OCI-LY1 (cell line): ENCODE measurements around the gene FIZ1.

Experiments used
- CTCF ChIP-seq: fragments of 200-600 bp; sonication (generic), shearing (Covaris generic); IDR thresholded peaks from 2 replicates; pipeline ENCODE4 v1.5.1; 2017; ENCODE audit warnings: mild to moderate bottlenecking, antibody characterized with exemption, low read length, moderate library complexity, mixed read lengths
- EZH2 ChIP-seq: fragments of 200-600 bp; sonication (generic), shearing (Covaris generic); IDR thresholded peaks from 2 replicates; pipeline ENCODE4 v1.8.0; 2017; ENCODE audit warnings: borderline replicate concordance, mixed run types, mild to moderate bottlenecking, antibody characterized with exemption, low read length, moderate library complexity, mixed read lengths

DNA sequence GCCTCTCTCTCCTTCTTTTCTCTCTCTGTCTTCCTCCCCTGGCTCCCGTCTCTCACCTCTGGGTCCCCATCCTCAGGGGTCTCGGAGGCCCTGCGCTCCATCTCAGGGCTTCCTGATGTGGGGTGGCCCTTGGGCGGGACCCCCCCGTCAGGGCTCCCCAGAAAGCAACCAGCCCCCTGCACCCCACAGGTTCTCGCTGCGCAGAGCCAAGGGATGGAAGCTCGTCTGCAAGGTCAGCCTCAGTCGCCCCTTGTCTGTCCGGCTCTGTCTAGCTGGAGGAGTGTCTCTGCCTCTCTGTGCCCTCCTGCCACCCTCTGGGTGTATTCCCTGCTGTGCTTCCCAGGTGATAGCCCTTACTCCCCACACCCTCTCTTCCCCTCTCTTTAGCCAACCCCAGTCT lies 53.9 kb downstream of the FIZ1 start, which contains the start of gene SBK3:
- TF ChIP-seq CTCF, result no peak
- no peak for TF ChIP-seq EZH2
